Neural progenitor cell (in vitro differentiated cells): ENCODE measurements around the gene STRN3. TPM values are rescaled to one million over a fixed set of nuclear protein-coding genes. Genes with fewer than 3 reads are reported as not detected.
"Not testable (repeated sequence)": the region's sequence is repeated elsewhere in the genome, so short reads cannot be mapped to it uniquely, and the experiment has no call there.

ENCODE experiments used
- DNase-seq: peaks from one replicate; pipeline ENCODE4 v3.0.0-alpha.2; 2016; ENCODE audit warnings: low spot score
- H2AFZ ChIP-seq: fragments of 200-600 bp; sonication (generic); replicated peaks from 2 replicates; pipeline ENCODE4 v1.6.1; 2016; ENCODE audit warnings: antibody characterized with exemption
- H3F3A ChIP-seq: fragments of 200-600 bp; sonication (generic); 2 replicates; pipeline ENCODE4 v1.6.1; 2016; ENCODE audit warnings: antibody characterized with exemption, low read depth
- H3K27ac ChIP-seq: fragments of 200-600 bp; sonication (generic); 2 replicates; pipeline ENCODE4 v1.5.1; 2016; ENCODE audit warnings: mild to moderate bottlenecking
- H3K27me3 ChIP-seq: fragments of 200-600 bp; sonication (generic); 2 replicates; pipeline ENCODE4 v1.6.1; 2016; ENCODE audit warnings: mild to moderate bottlenecking, moderate library complexity
- H3K36me3 ChIP-seq: fragments of 200-600 bp; sonication (generic); 2 replicates; pipeline ENCODE4 v1.5.1; 2016
- H3K4me1 ChIP-seq: fragments of 200-600 bp; sonication (generic); 2 replicates; pipeline ENCODE4 v1.6.1; 2016; ENCODE audit warnings: mixed run types
- H3K4me2 ChIP-seq: fragments of 200-600 bp; sonication (generic); 2 replicates; pipeline ENCODE4 v1.6.1; 2016
- H3K4me3 ChIP-seq: fragments of 200-600 bp; sonication (generic); 2 replicates; pipeline ENCODE4 v1.5.1; 2016
- H3K79me2 ChIP-seq: fragments of 200-600 bp; sonication (generic); 2 replicates; pipeline ENCODE4 v1.6.1; 2016; ENCODE audit warnings: low read depth
- H3K9ac ChIP-seq: fragments of 200-600 bp; sonication (generic); 2 replicates; pipeline ENCODE4 v1.6.1; 2016
- H3K9me3 ChIP-seq: fragments of 200-600 bp; sonication (generic); 2 replicates; pipeline ENCODE4 v1.5.1; 2016; ENCODE audit warnings: low read depth
- H4K20me1 ChIP-seq: fragments of 200-600 bp; sonication (generic); 2 replicates; pipeline ENCODE4 v1.6.1; 2016; ENCODE audit warnings: low read depth
- H3K27ac Mint-ChIP-seq: 3 replicates; pipeline ENCODE4 v1.8.0; 2021; ENCODE audit warnings: mixed read lengths
- H3K27me3 Mint-ChIP-seq: 2 replicates; pipeline ENCODE4 v1.8.0; 2022; ENCODE audit warnings: low read depth, mild to moderate bottlenecking, inconsistent platforms, moderate library complexity, mixed read lengths; ENCODE audit not compliant: insufficient read depth
- H3K36me3 Mint-ChIP-seq: 3 replicates; pipeline ENCODE4 v1.8.0; 2021; ENCODE audit warnings: mixed read lengths
- H3K4me1 Mint-ChIP-seq: 3 replicates; pipeline ENCODE4 v1.8.0; 2021; ENCODE audit warnings: mixed read lengths
- H3K4me3 Mint-ChIP-seq: 3 replicates; pipeline ENCODE4 v1.8.0; 2021; ENCODE audit warnings: mild to moderate bottlenecking, moderate library complexity, mixed read lengths
- H3K9me3 Mint-ChIP-seq: 3 replicates; pipeline ENCODE4 v1.8.0; 2020; ENCODE audit warnings: mixed read lengths
- CTCF ChIP-seq: fragments of 200-600 bp; sonication (generic); IDR thresholded peaks from 2 replicates; pipeline ENCODE4 v1.5.1; 2017; ENCODE audit warnings: antibody characterized with exemption, mild to moderate bottlenecking
- EZH2 ChIP-seq: fragments of 200-600 bp; sonication (generic); IDR thresholded peaks from 2 replicates; pipeline ENCODE4 v1.6.1; 2017; ENCODE audit warnings: antibody characterized with exemption, mild to moderate bottlenecking, moderate library complexity
- EZH2phosphoT487 ChIP-seq: fragments of 200-600 bp; sonication (generic); IDR thresholded peaks from 2 replicates; pipeline ENCODE4 v1.6.1; 2017; ENCODE audit warnings: antibody characterized with exemption
- total RNA-seq: library from RNA; depleted of rRNA; stranded (reverse); fragments of >200 nt; gene quantifications from 2 replicates; pipeline ENCODE4 v1.2.3, GENCODE V29; 2015; ENCODE audit warnings: low replicate concordance

The STRN3 gene
- total RNA-seq, 1 donor from 2014 or later: 104 TPM

GRCh38 chr14:31057035-31057434 is 30.9 kb upstream of the STRN3 start:
- Histone ChIP-seq H3K27me3 (no peaks in the 10 kb centered on the region), H3K9ac (no peak overlapping the region), H3F3A (peaks cover 20% of the 10 kb centered on the region), H3K4me3 (no peak overlapping the region), H4K20me1 (no peaks in the 10 kb centered on the region), H3K9me3 (no peaks in the 10 kb centered on the region), H3K79me2 (peaks cover 9% of the 10 kb centered on the region), H3K4me1 (peaks cover 20% of the 10 kb centered on the region), H3K27ac (no peak overlapping the region), H3K4me2 (no peak overlapping the region), H2AFZ (no peak overlapping the region), H3K36me3 (no peaks in the 10 kb centered on the region)
- no peaks in the 10 kb centered on the region for H3K9me3 Mint-ChIP-seq
- DNase-seq: no peak
- H3K4me1 Mint-ChIP-seq: peaks cover 5% of the 10 kb centered on the region
- H3K27ac Mint-ChIP-seq: no peak overlapping the region
- H3K27me3 Mint-ChIP-seq: peaks cover 4% of the 10 kb centered on the region
- TF ChIP-seq EZH2phosphoT487 (no peak), CTCF (no peak), EZH2 (no peak)
- no peak overlapping the region for H3K4me3 Mint-ChIP-seq
- no peaks in the 10 kb centered on the region for H3K36me3 Mint-ChIP-seq

GRCh38 chr14:31052905-31053586 is 26.9 kb upstream of the STRN3 start:
- H3K27ac Mint-ChIP-seq, H3K27me3 Mint-ChIP-seq, H3K4me3 Mint-ChIP-seq: not testable (repeated sequence)

DNA sequence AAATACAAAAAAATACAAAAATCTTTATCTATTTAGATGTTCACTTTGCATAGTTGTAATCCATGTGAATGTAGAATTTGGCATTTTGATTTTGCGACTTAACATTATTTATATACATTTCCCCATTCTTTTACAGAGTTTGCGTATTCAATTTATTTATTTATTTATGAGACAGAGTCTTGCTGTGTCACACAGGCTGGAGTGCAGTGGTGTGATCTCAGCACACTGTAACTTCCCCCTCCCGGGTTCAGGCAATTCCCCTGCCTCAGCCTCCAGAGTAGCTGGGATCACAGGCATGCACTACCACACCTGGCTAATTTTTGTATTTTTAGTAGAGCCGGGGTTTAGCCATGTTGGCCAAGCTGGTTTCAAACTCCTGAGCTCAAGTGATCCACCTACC is 25.3 kb upstream of the STRN3 start:
- Histone ChIP-seq H3K79me2 (peaks cover 9% of the 10 kb centered on the region), H3K36me3 (no peaks in the 10 kb centered on the region), H3F3A (no peaks in the 10 kb centered on the region), H3K9ac (no peak overlapping the region), H3K9me3 (no peaks in the 10 kb centered on the region), H3K27ac (no peak overlapping the region), H3K4me2 (no peak overlapping the region), H3K4me3 (no peak overlapping the region), H3K4me1 (no peaks in the 10 kb centered on the region), H3K27me3 (no peaks in the 10 kb centered on the region), H2AFZ (no peak overlapping the region), H4K20me1 (no peaks in the 10 kb centered on the region)
- DNase-seq: no peak
- Mint-ChIP-seq H3K9me3 (peaks cover 4% of the 10 kb centered on the region), H3K4me1 (no peaks in the 10 kb centered on the region), H3K27ac (no peak overlapping the region), H3K27me3 (peaks cover 2% of the 10 kb centered on the region), H3K4me3 (no peak overlapping the region), H3K36me3 (peaks cover 5% of the 10 kb centered on the region)
- no peak for TF ChIP-seq CTCF
- TF ChIP-seq EZH2: no peak
- TF ChIP-seq EZH2phosphoT487: no peak

More at GRCh38 chr14:31052905-31053586, 26.9 kb upstream of the STRN3 start:
- H3K36me3 ChIP-seq, DNase-seq, H3K36me3 Mint-ChIP-seq, H3K9me3 ChIP-seq, H3K4me1 ChIP-seq, H3K9me3 Mint-ChIP-seq, H3K27ac ChIP-seq, H3K4me3 ChIP-seq, H3K9ac ChIP-seq, H3K4me2 ChIP-seq, H3K27me3 ChIP-seq, H2AFZ ChIP-seq, H3F3A ChIP-seq, H3K4me1 Mint-ChIP-seq, H3K79me2 ChIP-seq, H4K20me1 ChIP-seq: not testable (repeated sequence)

DNA sequence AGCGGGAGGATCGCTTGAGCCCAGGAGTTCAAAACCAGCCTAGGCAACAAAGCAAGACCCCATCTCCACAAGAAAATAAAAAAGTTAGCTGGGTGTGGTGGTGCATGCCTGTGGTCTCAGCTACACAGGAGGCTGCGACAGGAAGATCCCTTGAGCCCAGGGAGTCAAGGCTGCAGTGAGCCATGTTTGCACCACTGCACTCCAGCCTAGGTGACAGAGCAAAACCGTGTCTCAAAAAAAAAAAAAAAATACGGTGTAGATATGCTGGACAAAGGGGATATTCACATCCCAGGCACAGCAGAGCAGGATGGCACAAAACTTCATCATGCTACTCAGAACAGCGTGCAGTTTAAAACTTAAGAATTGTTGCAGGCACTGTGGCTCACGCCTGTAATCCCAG is 24.8 kb upstream of the STRN3 start:
- no peak for TF ChIP-seq EZH2phosphoT487
- TF ChIP-seq EZH2: no peak
- TF ChIP-seq CTCF: no peak
- H3K9ac ChIP-seq: no peak overlapping the region
- H3K36me3 Mint-ChIP-seq: peaks cover 5% of the 10 kb centered on the region
- H3K4me3 ChIP-seq: no peak overlapping the region
- H3K27ac ChIP-seq: no peak overlapping the region
- H3K4me3 Mint-ChIP-seq: no peak overlapping the region
- no peaks in the 10 kb centered on the region for H4K20me1 ChIP-seq
- no peak overlapping the region for H3K27ac Mint-ChIP-seq
- no peaks in the 10 kb centered on the region for H3F3A ChIP-seq
- no peak overlapping the region for H2AFZ ChIP-seq
- H3K9me3 ChIP-seq: no peaks in the 10 kb centered on the region
- no peaks in the 10 kb centered on the region for H3K36me3 ChIP-seq
- H3K9me3 Mint-ChIP-seq: peaks cover 4% of the 10 kb centered on the region
- no peak for DNase-seq
- peaks cover 2% of the 10 kb centered on the region for H3K27me3 Mint-ChIP-seq
- H3K79me2 ChIP-seq: peaks cover 9% of the 10 kb centered on the region
- H3K4me2 ChIP-seq: no peak overlapping the region
- H3K4me1 Mint-ChIP-seq: no peaks in the 10 kb centered on the region
- no peaks in the 10 kb centered on the region for H3K4me1 ChIP-seq
- no peaks in the 10 kb centered on the region for H3K27me3 ChIP-seq
